HG03342 (cell line): ENCODE data around the gene ASCC1.
"Not testable (repeated sequence)": the region's sequence is repeated elsewhere in the genome, so short reads cannot be mapped to it uniquely, and the experiment has no call there.

Experiments used
- ATAC-seq: cut with Tn5 transposase; IDR thresholded peaks from one replicate; pipeline ENCODE4 v1.9.1; 2021; ENCODE audit warnings: mild to moderate bottlenecking, moderate library complexity; ENCODE audit not compliant: unreplicated experiment

ASCC1 gene

GRCh38 chr10:72127571-72127970, 88.5 kb downstream of the ASCC1 start:
- no peak for ATAC-seq

GRCh38 chr10:72126872-72127232, 89.2 kb downstream of the ASCC1 start:
- ATAC-seq = no peak

GRCh38 chr10:72126184-72126871, 89.7 kb downstream of the ASCC1 start:
- no peak for ATAC-seq

GRCh38 chr10:72124989-72125388, 91.1 kb downstream of the ASCC1 start:
- ATAC-seq = no peak

GRCh38 chr10:72124381-72124780, 91.7 kb downstream of the ASCC1 start:
- ATAC-seq = no peak

- ATAC-seq = no peak
Observed at GRCh38 chr10:72123616-72124015, 92.5 kb downstream of the ASCC1 start.

- ATAC-seq = no peak
Observed at GRCh38 chr10:72122221-72122620, 93.9 kb downstream of the ASCC1 start.

GRCh38 chr10:72121389-72121788, 94.7 kb downstream of the ASCC1 start:
- no peak for ATAC-seq

- ATAC-seq = no peak
Observed at GRCh38 chr10:72116372-72116771, 99.7 kb downstream of the ASCC1 start.

GRCh38 chr10:72114706-72115450, 101.2 kb downstream of the ASCC1 start:
- ATAC-seq = no peak

GRCh38 chr10:72110673-72111401, 105.2 kb downstream of the ASCC1 start:
- ATAC-seq = no peak

GRCh38 chr10:72109636-72110157, 106.4 kb downstream of the ASCC1 start:
- no peak for ATAC-seq

- ATAC-seq = no peak
Observed at GRCh38 chr10:72108830-72109635, 107.0 kb downstream of the ASCC1 start.

GRCh38 chr10:72108004-72108370, 108.1 kb downstream of the ASCC1 start:
- ATAC-seq = not testable (repeated sequence)

GRCh38 chr10:72107325-72108003, 108.6 kb downstream of the ASCC1 start:
- no peak for ATAC-seq

GRCh38 chr10:72106896-72107295, 109.2 kb downstream of the ASCC1 start:
- no peak for ATAC-seq

- ATAC-seq = no peak
Observed at GRCh38 chr10:72106154-72106849, 109.8 kb downstream of the ASCC1 start.

GRCh38 chr10:72105710-72106109, 110.4 kb downstream of the ASCC1 start:
- ATAC-seq = no peak

- ATAC-seq = no peak
Observed at GRCh38 chr10:72105098-72105475, 111.0 kb downstream of the ASCC1 start.
